Measurements from ENCODE around the gene DPEP1. TPM values are rescaled to one million over a fixed set of nuclear protein-coding genes. Genes with fewer than 3 reads are reported as not detected.
A peak's percentile ranks its signal among the peaks of the same experiment; 100 is the strongest.

The DPEP1 gene
- total RNA-seq, 1 experiment from 2014 or later: 1.1 TPM

- H3T11ph ChIP-seq (ENCODE audit: low read length): no peak overlapping the region
- H3K79me1 ChIP-seq (ENCODE audit: insufficient read depth, low read depth, low read length, poor library complexity, severe bottlenecking): no peaks in the 10 kb centered on the region
- Mint-ChIP-seq H3K36me3 (ENCODE audit: insufficient read depth in 1 of 3, low read depth in 3 of 3) (no peaks in the 10 kb centered on the region), H3K4me3 (peak overlapping the region in 1 of 2 experiments; percentile 48; a peak in 2 of 5 replicates), H3K27ac (no peak overlapping the region), H3K4me1 (peaks cover 5 to 12% of the 10 kb centered on the region in 2 experiments), H3K9me3 (no peaks in the 10 kb centered on the region; a peak in 1 of 5 replicates), H3K27me3 (ENCODE audit: low read depth) (peaks cover 4% of the 10 kb centered on the region)
- H3K4me1 ChIP-seq (ENCODE audit: insufficient read depth, low read length): no peaks in the 10 kb centered on the region; the same call in 1 of the 2 replicates
- no peak overlapping the region for H3K4me2 ChIP-seq (ENCODE audit: insufficient read depth, insufficient read length, low read length)
- no peak overlapping the region for H3K56ac ChIP-seq (ENCODE audit: insufficient read length, low read depth, low read length)
- no peak overlapping the region for H4K5ac ChIP-seq (ENCODE audit: insufficient read length, low read depth, low read length)
- no peaks in the 10 kb centered on the region for H4K20me1 ChIP-seq (ENCODE audit: control insufficient read depth, insufficient read depth, insufficient read length)
- no peak overlapping the region for H2BK120ac ChIP-seq (ENCODE audit: low read depth, low read length, poor library complexity, severe bottlenecking)
- no peaks in the 10 kb centered on the region for H3K27me3 ChIP-seq (ENCODE audit: insufficient read depth, low read length)
- H2BK12ac ChIP-seq (ENCODE audit: insufficient read length, low read depth, low read length): no peak overlapping the region
- H2BK5ac ChIP-seq (ENCODE audit: insufficient read length, low read length): no peak overlapping the region
- TF ChIP-seq CTCF (conservative IDR thresholded peaks at IDR 0.05): no peak
- no peak overlapping the region for H3K18ac ChIP-seq (ENCODE audit: insufficient read length, low read depth, low read length)
- no peak overlapping the region for H2AK5ac ChIP-seq (ENCODE audit: insufficient read length, low read length)
- no peak overlapping the region for H2BK15ac ChIP-seq (ENCODE audit: low read depth, low read length)
- no CpG with 5 or more reads among the region's 22 CpGs for WGBS (ENCODE audit: extremely low coverage, insufficient read length, low lambda C conversion rate)
- no peak overlapping the region for H3K14ac ChIP-seq (ENCODE audit: insufficient read depth, low read length)
- H3K9ac ChIP-seq (ENCODE audit: extremely low read depth, insufficient read length, low read length): no peak overlapping the region
- H3K9me3 ChIP-seq (ENCODE audit: control insufficient read depth, low read depth, low read length): no peaks in the 10 kb centered on the region
- DNase-seq: peak; percentile 70
- no peak overlapping the region for H4K8ac ChIP-seq (replicated peaks; ENCODE audit: insufficient read length, low read depth, low read length)
- no peak overlapping the region for H3K23ac ChIP-seq (ENCODE audit: insufficient read length, low read depth, low read length)
- no peak overlapping the region for H4K91ac ChIP-seq (ENCODE audit: insufficient read length, low read depth, low read length)
- no peak overlapping the region for H2BK20ac ChIP-seq (ENCODE audit: low read depth, low read length, poor library complexity, severe bottlenecking)
- no peak overlapping the region for H2AFZ ChIP-seq (ENCODE audit: low read length)
- H3K79me2 ChIP-seq (ENCODE audit: insufficient read depth, low read length): no peaks in the 10 kb centered on the region
- H3K23me2 ChIP-seq (ENCODE audit: insufficient read length, low read depth, low read length, poor library complexity, severe bottlenecking): no peaks in the 10 kb centered on the region
- no peak overlapping the region for H3K27ac ChIP-seq (ENCODE audit: insufficient read length, low read depth, low read length)
- H3K4ac ChIP-seq (ENCODE audit: low read depth, low read length): no peak overlapping the region
Observed at GRCh38 chr16:89602273-89602951, 11.0 kb upstream of the DPEP1 start.

All from H9 (cell line).